Measurements from ENCODE around the gene IMMP2L.

IMMP2L gene

GRCh38 chr7:111140091-111140865, 422.0 kb downstream of the IMMP2L start:
- no peak for DNase-seq

- DNase-seq = no peak
These were observed 423.7 kb downstream of the IMMP2L start for GRCh38 chr7:111138586-111138985.

GRCh38 chr7:111138193-111138569, 424.1 kb downstream of the IMMP2L start:
- peak; percentile 48 for DNase-seq

DNA sequence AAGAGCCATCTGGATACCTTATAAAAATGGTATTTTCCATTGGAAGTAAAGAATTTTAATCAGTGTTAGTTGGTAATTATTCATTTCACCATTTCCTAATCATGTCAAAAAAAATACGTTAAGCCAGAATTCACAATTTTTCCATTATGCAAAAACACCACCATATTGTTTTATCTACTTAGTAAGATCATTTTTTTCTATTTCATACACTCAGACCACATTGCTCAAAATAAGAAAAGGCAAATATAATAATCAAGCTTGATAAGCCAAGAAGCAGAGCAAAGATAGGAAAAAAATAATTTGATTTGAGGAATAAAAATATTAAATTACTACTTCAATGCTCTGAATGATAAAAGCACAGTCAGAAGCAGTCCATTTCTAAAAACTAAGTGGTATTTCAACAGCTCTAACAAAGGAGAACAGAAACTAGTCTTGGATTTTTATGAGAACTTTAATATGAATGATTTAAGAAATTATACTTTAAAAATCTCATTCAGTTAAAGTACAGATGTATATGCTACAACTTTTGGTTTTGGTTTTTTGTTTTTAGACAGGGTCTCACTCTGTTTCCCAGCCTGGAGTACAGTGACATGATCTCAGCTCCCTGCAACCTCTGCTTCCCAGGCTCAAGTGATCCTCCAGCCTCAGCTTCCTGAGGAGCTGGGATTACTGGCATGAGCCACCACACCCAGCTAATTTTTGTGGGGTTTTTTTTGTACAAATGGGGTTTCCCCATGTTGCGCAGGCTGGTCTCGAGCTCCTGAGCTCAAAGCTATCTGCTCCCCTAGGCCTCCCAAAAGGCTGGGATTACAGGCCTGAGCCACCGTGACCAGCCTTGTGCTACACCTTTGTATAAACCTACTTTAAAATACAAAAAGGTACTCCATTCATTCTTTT, 424.7 kb downstream of the IMMP2L start:
- DNase-seq = peak; percentile 10

- DNase-seq = no peak
These were observed 429.5 kb downstream of the IMMP2L start for GRCh38 chr7:111132833-111133232.

DNA sequence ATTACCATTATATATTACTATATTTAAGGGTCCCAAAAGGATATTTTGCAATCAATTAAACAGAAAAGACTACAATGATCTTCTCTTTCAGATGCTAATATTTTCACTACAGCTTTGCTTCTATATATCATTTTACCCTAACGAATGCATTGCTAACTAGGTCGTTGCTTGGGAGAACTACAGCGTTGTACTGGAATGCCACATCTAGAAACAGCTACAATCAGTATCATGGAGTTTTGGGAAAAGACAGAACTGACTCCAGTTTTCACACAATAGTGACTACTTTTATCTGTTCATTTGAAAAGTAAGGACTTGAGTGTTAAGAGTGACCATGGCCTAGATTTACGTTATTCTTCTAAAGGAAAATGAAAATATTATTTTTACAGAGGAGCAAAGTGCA, 432.9 kb downstream of the IMMP2L start:
- DNase-seq = no peak

- DNase-seq = no peak
These were observed 435.3 kb downstream of the IMMP2L start for GRCh38 chr7:111126987-111127386.

DNA sequence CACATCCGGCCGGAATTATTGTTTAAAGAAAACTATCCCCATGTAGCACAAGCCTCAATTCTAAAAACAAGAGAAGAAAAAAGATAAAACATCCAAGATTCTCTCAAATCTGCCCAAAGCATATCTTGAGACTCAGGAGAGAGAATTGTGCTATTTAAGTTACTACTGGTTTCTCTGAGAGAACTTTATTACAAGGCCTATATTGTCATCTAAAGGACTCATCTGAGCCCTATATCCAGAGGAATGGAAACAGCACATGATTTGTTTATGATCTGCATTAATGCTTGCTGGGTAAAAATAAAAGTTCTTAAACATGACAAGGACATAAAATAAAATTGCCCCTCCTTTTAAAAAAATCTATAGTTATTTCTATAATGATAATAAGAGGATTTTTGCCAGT, 446.3 kb downstream of the IMMP2L start:
- DNase-seq = no peak

GRCh38 chr7:111113263-111114017, 448.9 kb downstream of the IMMP2L start:
- no peak for DNase-seq

GRCh38 chr7:111112439-111112838, 449.9 kb downstream of the IMMP2L start:
- no peak for DNase-seq

DNA sequence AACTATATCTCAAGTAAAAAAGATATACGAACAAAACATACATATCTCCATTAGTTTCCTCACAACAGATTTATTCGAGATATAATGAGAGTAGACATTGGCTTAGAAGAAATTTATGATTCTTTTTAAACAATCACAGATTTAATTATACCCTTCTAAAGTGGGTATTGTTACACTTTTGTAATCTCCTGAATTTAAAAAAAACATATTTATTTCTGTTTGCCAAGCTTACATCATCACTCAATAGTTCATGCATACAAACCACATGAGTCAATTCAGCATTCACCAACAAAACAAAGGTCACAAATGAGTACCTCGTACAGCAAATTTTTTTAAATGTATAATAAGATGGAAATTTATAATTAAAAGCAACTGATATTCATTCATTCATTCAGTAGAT, 453.8 kb downstream of the IMMP2L start:
- DNase-seq = no peak

DNA sequence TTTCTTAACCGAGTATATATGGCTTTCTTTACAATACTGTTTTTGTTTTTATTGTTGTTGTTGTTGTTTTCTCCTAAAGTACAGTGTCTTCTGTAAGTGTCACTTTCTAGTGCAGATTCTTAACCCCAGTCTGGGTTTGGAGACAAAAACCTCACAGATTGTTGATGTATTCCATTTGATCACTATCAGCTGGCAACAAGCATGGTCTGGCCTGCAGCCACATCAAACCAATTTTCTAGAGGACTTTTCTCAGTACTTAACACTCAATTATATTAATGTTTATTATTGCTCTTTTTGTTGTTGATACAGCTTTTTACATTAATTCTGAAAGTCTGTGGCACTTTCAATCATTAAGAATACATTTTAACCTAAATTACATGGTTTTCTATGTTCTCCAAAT, 454.3 kb downstream of the IMMP2L start:
- DNase-seq = no peak

GRCh38 chr7:111107579-111107978, 454.7 kb downstream of the IMMP2L start:
- DNase-seq = no peak

- DNase-seq = no peak
These were observed 457.0 kb downstream of the IMMP2L start for GRCh38 chr7:111105269-111105668.

- DNase-seq = no peak
These were observed 457.6 kb downstream of the IMMP2L start for GRCh38 chr7:111104710-111105109.

GRCh38 chr7:111103678-111104274, 458.5 kb downstream of the IMMP2L start:
- no peak for DNase-seq

- no peak for DNase-seq
These were observed 459.2 kb downstream of the IMMP2L start for GRCh38 chr7:111103136-111103535.

GRCh38 chr7:111101856-111102646, 460.2 kb downstream of the IMMP2L start:
- DNase-seq = no peak

DNA sequence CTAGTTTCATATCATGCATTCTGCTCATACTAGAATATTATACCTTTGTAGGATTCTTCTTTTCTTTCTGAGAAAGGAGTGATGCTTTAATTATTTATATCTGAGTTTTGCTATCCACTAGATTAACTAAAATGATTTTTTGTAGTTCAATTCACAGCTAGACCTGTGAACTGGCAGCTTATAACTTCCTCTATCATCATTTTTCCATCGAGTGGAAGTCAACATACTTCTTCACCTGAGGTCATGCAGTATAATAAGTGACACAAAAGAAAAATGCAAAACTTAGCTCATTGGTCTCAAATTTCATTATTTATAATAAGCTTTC, 463.4 kb downstream of the IMMP2L start:
- DNase-seq = no peak

DNA sequence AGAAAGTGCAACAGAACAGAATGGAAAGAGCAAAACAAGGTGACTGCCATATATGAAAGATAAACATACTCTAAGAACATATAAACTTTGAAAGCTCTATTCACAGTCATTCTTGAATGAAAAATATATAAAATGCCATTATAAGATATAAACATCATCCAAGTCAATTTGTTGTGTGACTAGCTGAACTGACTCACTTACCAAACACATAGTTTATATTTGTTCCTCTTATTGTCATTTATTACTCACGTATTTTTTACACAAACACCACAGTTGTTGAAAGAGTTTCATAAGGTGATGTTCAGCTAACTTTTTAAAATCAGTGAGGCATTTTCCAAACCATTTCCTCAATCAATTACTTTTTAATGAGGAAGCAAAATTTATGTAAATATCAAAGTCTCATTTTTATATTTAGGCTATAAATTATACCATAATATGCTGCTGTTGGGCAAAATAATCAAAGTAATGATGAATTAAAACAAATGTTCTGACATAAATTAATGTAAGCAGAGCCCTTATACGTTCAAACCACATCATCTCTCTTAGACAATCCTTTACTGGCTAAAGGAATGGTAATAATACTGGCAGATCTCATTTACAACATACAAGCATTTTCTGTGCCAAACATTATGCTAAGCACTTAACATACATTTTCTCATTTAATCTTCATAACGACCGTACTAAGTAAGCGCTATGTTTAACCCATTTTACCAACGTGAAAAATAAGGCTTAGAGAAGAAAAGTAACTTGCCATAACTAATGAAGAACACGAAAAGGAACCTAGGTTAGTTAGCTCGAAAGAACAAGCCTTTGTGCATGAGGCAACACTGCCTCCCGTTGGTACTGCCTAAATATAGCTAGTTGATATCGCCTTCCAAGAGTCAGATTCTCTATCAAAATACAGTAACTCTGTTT, 464.0 kb downstream of the IMMP2L start:
- peak; percentile 63 for DNase-seq

DNA sequence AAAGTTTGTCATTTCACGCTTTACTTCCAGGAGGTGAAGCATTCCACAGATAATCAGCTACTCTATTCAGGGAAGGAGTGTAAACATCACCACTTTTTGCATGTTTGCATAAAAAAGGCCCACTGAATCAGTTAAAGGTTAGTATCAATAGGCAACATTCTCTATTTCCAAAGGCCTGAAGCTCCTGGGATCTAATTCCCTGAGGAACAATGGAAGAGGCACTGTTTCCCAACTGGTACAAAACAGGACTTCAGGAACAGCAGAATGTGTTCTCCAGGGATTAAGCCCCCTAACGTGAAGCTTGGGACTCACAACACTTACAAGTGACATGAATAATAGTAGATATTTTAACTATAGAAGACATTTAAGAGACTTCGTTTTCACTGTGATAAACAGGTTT, 465.3 kb downstream of the IMMP2L start:
- DNase-seq = no peak
